CD4-positive, alpha-beta T cell (primary cell): ENCODE results near the gene SLFN11. TPM values are rescaled to one million over a fixed set of nuclear protein-coding genes. Genes with fewer than 3 reads are reported as not detected.
"Not testable (repeated sequence)": the region's sequence is repeated elsewhere in the genome, so short reads cannot be mapped to it uniquely, and the experiment has no call there.

ENCODE experiments used
- ATAC-seq: fragments of 200-7000 bp; cut with Tn5 transposase; one replicate; pipeline ENCODE4 v1.10.0; 2022; ENCODE audit warnings: mild to moderate bottlenecking; ENCODE audit not compliant: poor library complexity
- CTCF ChIA-PET: fragments of 350-600 bp; sonication (Branson Sonifier 250); formaldehyde crosslinking; loops from one replicate; lab custom pipeline; 2021; ENCODE audit warnings: antibody characterized with exemption, inconsistent platforms; lab: Charles Lee
- POLR2A ChIA-PET: fragments of 350-600 bp; sonication (Branson Sonifier 250); formaldehyde crosslinking; loops from one replicate; lab custom pipeline; 2021; ENCODE audit warnings: antibody characterized with exemption, inconsistent platforms; lab: Charles Lee
- DNase-seq, 14 experiments: peaks; one replicate each; pipeline ENCODE4 v3.0.0-alpha.2; 2013 to 2020; ENCODE audit warnings: mixed read lengths in 2 of 14
- H3K27ac ChIP-seq, 2 donors: one replicate each; pipeline versions ENCODE4 v1.5.1 to v1.7.0; 2013; ENCODE audit warnings: low read length in 2 of 2, low read depth in 1 of 2, mild to moderate bottlenecking in 1 of 2
- H3K27me3 ChIP-seq, 2 experiments: 1 replicate in 1 of 2; 2 replicates in 1 of 2; pipeline versions ENCODE4 v1.6.1 to v1.7.0; 2013; ENCODE audit warnings: low read length in 2 of 2, control low read depth in 1 of 2, mild to moderate bottlenecking in 1 of 2, moderate library complexity in 1 of 2; ENCODE audit not compliant: insufficient read depth in 2 of 2, control insufficient read depth in 1 of 2
- H3K36me3 ChIP-seq: one replicate; pipeline ENCODE4 v1.6.1; 2013; ENCODE audit warnings: low read length, control low read depth; ENCODE audit not compliant: insufficient read depth
- H3K4me1 ChIP-seq: one replicate; pipeline ENCODE4 v1.6.1; 2013; ENCODE audit warnings: low read length, control low read depth; ENCODE audit not compliant: insufficient read depth
- H3K4me3 ChIP-seq: one replicate; pipeline ENCODE4 v1.5.1; 2013; ENCODE audit warnings: mild to moderate bottlenecking, low read length, moderate library complexity
- H3K9me3 ChIP-seq, 2 experiments: 1 replicate in 1 of 2; 2 replicates in 1 of 2; pipeline versions ENCODE4 v1.6.1 to v1.7.0; 2013; ENCODE audit warnings: low read length in 2 of 2, mild to moderate bottlenecking in 2 of 2, control low read depth in 1 of 2, moderate library complexity in 1 of 2; ENCODE audit not compliant: control insufficient read depth in 1 of 2, insufficient read depth in 1 of 2
- H3K27ac Mint-ChIP-seq: one replicate; pipeline ENCODE4 v1.8.0; 2020; ENCODE audit warnings: mixed read lengths
- H3K27me3 Mint-ChIP-seq: one replicate; pipeline ENCODE4 v1.8.0; 2021; ENCODE audit warnings: mixed read lengths
- H3K36me3 Mint-ChIP-seq: one replicate; pipeline ENCODE4 v1.8.0; 2021; ENCODE audit warnings: low read depth, mixed read lengths
- H3K4me1 Mint-ChIP-seq: one replicate; pipeline ENCODE4 v1.8.0; 2021; ENCODE audit warnings: low read depth, mixed read lengths
- H3K4me3 Mint-ChIP-seq: one replicate; pipeline ENCODE4 v1.8.0; 2020; ENCODE audit warnings: mild to moderate bottlenecking, mixed read lengths
- H3K9me3 Mint-ChIP-seq: one replicate; pipeline ENCODE4 v1.8.0; 2020; ENCODE audit warnings: mixed read lengths
- CTCF ChIP-seq: fragments of 200-600 bp; IDR thresholded peaks from one replicate; pipeline ENCODE4 v1.8.0; 2022; ENCODE audit warnings: antibody characterized with exemption, mild to moderate bottlenecking
- intact Hi-C, 2 experiments: fragments of 100-400 bp; cut with DNase I in 1 of 2; cut with micrococcal nuclease in 1 of 2; formaldehyde crosslinking; loops; one replicate each; pipeline versions ENCODE4 v1.15.1 to v1.9.0; 2023 to 2025; cut with DNase I, micrococcal nuclease
- total RNA-seq, 174 experiments: library from RNA in 2 of 174; stranded (reverse) in 2 of 174; gene quantifications; one replicate each; pipeline ENCODE4 v1.2.3 and lab custom pipeline; 2021 to 2026

The SLFN11 gene
- total RNA-seq, 2 experiments from 2014 or later, result 16.5 to 18.5 TPM

GRCh38 chr17:35404360-35404759 lies 30.9 kb upstream of the SLFN11 start:
- H3K9me3 Mint-ChIP-seq, result no peaks in the 10 kb centered on the region
- peaks cover 0 to 4% of the 10 kb centered on the region in 2 experiments for H3K9me3 ChIP-seq
- no peak for ATAC-seq
- no peak for TF ChIP-seq CTCF
- H3K4me3 Mint-ChIP-seq, result no peak overlapping the region
- H3K4me1 ChIP-seq, result no peaks in the 10 kb centered on the region
- no peak overlapping the region for H3K27ac Mint-ChIP-seq
- peaks cover 10% of the 10 kb centered on the region for H3K36me3 Mint-ChIP-seq
- DNase-seq, result peak in 1 of 14 experiments; percentile 12
- H3K4me1 Mint-ChIP-seq, result peaks cover 6% of the 10 kb centered on the region
- H3K27ac ChIP-seq, result no peak overlapping the region
- no peaks in the 10 kb centered on the region for H3K27me3 Mint-ChIP-seq
- POLR2A ChIA-PET, result interaction anchor here (1.0 kb wide), 1 partner anchor 82 kb away, joined by 3 read pairs; no protein-coding TSS in a partner anchor
- CTCF ChIA-PET, result no interaction called here
- H3K4me3 ChIP-seq, result no peak overlapping the region
- H3K36me3 ChIP-seq, result peaks cover 2% of the 10 kb centered on the region
- intact Hi-C loops, result no loop called here
- no peaks in the 10 kb centered on the region for H3K27me3 ChIP-seq

GRCh38 chr17:35393783-35394182 lies 20.4 kb upstream of the SLFN11 start:
- H3K36me3 ChIP-seq, H3K36me3 Mint-ChIP-seq, H3K27ac Mint-ChIP-seq, H3K4me1 Mint-ChIP-seq, H3K27me3 ChIP-seq, H3K4me1 ChIP-seq, DNase-seq, H3K4me3 Mint-ChIP-seq, H3K9me3 Mint-ChIP-seq, H3K4me3 ChIP-seq, H3K9me3 ChIP-seq, H3K27ac ChIP-seq, H3K27me3 Mint-ChIP-seq, intact Hi-C loops, ATAC-seq, CTCF ChIA-PET: not testable (repeated sequence)
- POLR2A ChIA-PET, result interaction anchor here (0.6 to 0.7 kb wide), 2 partner anchors 126 to 436 kb away, joined by 3 read pairs; no protein-coding TSS in a partner anchor

- POLR2A ChIA-PET, result no interaction called here
- intact Hi-C loops, result no loop called here
- Mint-ChIP-seq H3K27ac (no peak overlapping the region), H3K27me3 (peaks cover 8% of the 10 kb centered on the region), H3K4me3 (no peak overlapping the region), H3K4me1 (no peaks in the 10 kb centered on the region), H3K36me3 (no peaks in the 10 kb centered on the region), H3K9me3 (no peaks in the 10 kb centered on the region)
- Histone ChIP-seq H3K27me3 (no peaks in the 10 kb centered on the region), H3K36me3 (no peaks in the 10 kb centered on the region), H3K27ac (no peak overlapping the region), H3K4me3 (no peak overlapping the region), H3K9me3 (peaks cover 0 to 3% of the 10 kb centered on the region in 2 experiments), H3K4me1 (no peaks in the 10 kb centered on the region)
- CTCF ChIA-PET, result no interaction called here
- ATAC-seq, result no peak
- TF ChIP-seq CTCF, result no peak
- peak in 1 of 14 experiments; percentile 22 for DNase-seq
These were observed 17.2 kb upstream of the SLFN11 start for GRCh38 chr17:35390663-35391062.

GRCh38 chr17:35390156-35390555 lies 16.7 kb upstream of the SLFN11 start:
- intact Hi-C loops, result no loop called here
- CTCF ChIA-PET, result no interaction called here
- H3K27ac ChIP-seq, result no peak overlapping the region
- no peak for TF ChIP-seq CTCF
- no peaks in the 10 kb centered on the region for H3K4me1 Mint-ChIP-seq
- H3K27me3 ChIP-seq, result no peaks in the 10 kb centered on the region
- no peaks in the 10 kb centered on the region for H3K4me1 ChIP-seq
- H3K36me3 ChIP-seq, result no peaks in the 10 kb centered on the region
- H3K4me3 Mint-ChIP-seq, result no peak overlapping the region
- H3K9me3 Mint-ChIP-seq, result no peaks in the 10 kb centered on the region
- H3K27me3 Mint-ChIP-seq, result peaks cover 8% of the 10 kb centered on the region
- H3K4me3 ChIP-seq, result no peak overlapping the region
- peaks cover 0 to 3% of the 10 kb centered on the region in 2 experiments for H3K9me3 ChIP-seq
- H3K36me3 Mint-ChIP-seq, result no peaks in the 10 kb centered on the region
- H3K27ac Mint-ChIP-seq, result no peak overlapping the region
- ATAC-seq, result no peak
- DNase-seq, result no peak
- POLR2A ChIA-PET, result no interaction called here
